HG02884 (cell line): ENCODE data around the gene CCDC149.

Experiments
- ATAC-seq: cut with Tn5 transposase; IDR thresholded peaks from one replicate; pipeline ENCODE4 v1.9.1; 2021; ENCODE audit warnings: mild to moderate bottlenecking, moderate library complexity; ENCODE audit not compliant: unreplicated experiment

The CCDC149 gene

GRCh38 chr4:24881508-24882196, 31.2 kb downstream of the CCDC149 start:
- no peak for ATAC-seq

DNA sequence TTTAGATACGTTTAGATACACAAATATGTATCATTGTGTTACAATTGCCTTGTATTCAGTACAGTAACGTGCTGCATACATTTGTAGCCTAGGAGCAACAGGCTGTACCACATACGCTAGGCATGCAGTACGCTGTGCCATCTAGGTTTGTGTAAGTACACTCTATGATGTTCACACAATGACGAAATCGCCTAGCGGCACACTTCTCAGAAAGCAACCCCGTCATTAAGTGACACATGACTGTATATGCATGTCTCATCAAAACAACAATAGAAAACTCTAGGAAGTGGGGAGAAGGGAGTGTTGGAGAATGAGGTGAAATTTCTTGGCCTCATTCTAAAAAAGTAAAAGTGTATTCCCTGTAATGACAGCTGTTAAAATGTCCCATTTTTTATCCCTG, 32.7 kb downstream of the CCDC149 start:
- no peak for ATAC-seq

DNA sequence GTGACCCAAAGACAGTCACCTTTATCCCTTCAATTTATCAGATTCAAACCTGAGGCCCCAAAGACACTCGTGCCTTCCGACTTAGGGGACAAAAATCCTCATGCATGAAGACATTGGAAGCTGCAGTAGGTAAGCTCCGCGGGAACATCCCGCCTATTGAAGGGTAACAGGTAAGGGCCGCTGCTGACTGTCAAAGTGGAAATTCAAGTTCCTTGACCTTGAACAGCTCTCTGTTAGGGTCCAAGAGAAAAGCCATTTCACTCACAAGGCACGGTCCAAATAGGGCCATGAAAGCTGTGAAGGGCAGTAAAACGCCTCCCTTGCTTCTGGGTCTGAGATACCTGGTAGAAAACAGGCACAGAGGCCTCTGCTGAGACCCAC, 34.2 kb downstream of the CCDC149 start:
- ATAC-seq, result no peak

DNA sequence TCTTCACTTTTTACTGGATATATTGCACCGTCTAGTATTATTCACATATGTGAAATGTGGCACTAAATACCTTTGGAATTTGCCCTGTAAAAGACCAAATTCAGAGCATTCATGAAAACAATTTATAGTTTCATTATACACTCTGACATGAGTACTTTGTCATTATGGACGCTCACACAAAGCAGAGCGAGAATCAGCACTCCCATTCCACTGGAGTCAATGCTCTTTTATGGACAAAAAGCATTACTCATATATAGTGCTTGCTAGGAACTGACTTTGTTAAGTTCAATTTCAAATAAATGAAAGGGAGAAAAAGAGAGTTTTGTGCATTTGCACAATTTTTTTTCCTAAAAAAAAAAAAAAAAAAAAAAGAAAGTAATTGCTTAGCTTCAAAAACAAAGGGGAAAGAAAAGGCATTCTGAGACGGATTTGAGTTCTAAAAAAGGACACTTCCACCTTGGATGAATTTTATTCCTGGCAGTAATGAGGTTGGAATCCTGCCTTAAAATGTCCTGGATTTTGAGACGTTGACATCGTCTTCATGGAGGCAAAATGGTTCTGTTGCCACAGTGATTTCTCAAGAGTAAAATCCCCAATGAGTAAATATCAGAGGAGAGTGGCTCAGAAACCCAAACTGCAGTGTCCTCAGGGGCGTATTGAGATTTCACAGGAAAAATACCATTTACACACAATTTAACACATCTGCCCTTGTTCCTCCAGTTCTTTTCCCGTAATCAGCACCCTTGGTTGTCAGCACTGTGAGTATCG, 34.8 kb downstream of the CCDC149 start:
- ATAC-seq, result no peak

- no peak for ATAC-seq
Measured at GRCh38 chr4:24876431-24876830, 36.4 kb downstream of the CCDC149 start.

GRCh38 chr4:24872720-24873119, 40.1 kb downstream of the CCDC149 start:
- ATAC-seq, result no peak

DNA sequence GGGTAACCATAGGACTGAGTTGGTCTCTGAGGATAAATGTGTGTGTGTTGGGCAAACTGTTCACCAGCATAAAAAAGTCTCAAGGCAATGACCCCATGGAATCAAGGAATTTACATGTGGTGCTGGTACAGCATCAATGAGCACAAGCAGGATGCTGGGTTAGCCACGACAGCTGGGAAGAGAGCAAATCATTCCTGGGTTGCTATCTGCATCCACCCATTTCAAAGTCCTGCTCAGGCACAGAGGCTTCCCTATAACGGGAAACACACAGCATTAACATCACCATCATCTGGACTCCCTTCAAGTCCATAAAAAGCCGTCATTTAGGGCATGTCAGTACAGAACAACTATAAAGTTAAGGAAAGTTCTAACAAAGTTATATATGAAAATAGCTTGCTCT, 41.6 kb downstream of the CCDC149 start:
- no peak for ATAC-seq

- no peak for ATAC-seq
Measured at GRCh38 chr4:24867766-24868296, 45.0 kb downstream of the CCDC149 start.

DNA sequence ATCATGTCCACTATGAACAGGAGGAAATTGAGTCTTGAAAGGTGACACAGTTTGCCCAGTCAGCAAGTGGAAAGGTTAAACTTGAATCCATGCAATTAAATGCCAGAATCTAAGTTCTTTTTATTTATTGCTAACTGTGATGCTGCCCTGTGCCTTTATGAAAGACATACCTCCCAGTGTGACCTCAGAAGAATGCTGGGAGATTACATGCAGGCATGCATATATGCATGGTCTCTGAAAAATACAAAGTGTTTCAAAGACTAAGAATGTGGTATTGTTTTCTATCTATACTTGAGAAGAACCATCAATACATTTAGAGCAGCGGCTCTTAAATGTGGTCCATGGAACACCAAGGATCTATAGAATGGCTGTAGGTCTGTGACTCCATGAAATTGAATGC, 45.6 kb downstream of the CCDC149 start:
- ATAC-seq, result no peak

- ATAC-seq, result no peak
Measured at GRCh38 chr4:24865401-24865800, 47.4 kb downstream of the CCDC149 start.

DNA sequence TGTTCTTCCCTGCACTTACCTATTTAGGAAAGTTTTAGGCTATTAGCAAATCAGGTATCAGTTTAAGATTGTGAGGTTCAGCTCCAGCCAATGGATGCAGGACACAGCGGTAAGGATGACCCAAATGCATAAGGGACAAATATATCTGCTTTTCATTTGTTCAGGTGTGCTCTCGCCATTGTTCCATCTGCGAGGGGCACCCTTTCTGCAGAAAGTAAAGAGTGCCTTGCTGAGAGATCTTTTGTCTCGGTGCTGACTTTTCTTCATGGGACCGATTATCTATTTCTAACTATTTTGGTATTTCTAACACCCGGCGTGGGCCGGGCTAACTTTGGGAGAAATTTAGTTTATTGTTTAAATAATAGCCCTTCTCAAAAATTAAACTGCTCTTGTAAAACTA, 49.0 kb downstream of the CCDC149 start:
- no peak for ATAC-seq

GRCh38 chr4:24862073-24862751, 50.6 kb downstream of the CCDC149 start:
- peak; percentile 76 for ATAC-seq

- no peak for ATAC-seq
Measured at GRCh38 chr4:24858550-24858949, 54.3 kb downstream of the CCDC149 start.

DNA sequence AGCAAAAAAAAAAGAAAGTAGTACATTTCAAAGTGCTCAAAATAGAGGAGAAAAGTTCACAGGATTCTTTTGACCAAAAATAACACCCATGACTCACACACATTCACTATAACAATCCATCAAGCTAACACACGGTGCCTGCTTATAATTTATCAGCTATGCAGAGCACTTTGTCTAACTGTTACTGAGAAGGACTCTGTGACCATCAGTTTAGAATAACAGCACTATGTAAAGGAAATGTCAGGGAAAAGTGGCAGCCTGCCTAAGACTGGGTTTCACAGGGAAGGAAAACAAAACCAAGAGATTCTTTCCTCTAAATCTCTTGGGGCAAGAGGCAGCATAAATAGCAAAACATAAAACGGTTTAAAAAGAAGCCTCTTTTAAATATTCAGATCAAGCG, 54.8 kb downstream of the CCDC149 start:
- no peak for ATAC-seq

DNA sequence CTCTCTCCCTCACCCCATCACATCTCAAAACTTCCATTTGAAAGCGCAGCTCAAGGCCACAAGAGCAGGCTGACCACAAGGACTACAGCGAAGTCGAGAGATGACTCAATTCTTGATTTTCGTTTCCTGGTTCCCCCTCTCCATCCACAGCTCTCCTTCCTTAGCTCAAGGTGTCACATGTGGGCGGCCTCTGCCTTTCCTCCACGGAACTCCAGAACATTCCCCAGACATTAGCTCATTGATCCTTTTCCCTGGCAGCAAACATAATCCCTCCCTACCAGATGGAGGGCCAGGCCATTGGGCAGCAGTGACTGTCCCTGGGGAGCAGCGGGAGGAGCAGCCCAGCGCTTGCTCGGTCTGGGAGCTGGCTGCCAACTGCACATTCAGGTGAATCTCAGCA, 56.3 kb downstream of the CCDC149 start:
- ATAC-seq, result peak; percentile 96

GRCh38 chr4:24855741-24856140, 57.1 kb downstream of the CCDC149 start:
- ATAC-seq, result no peak

- no peak for ATAC-seq
Measured at GRCh38 chr4:24853142-24853541, 59.7 kb downstream of the CCDC149 start.

- peak; percentile 57 for ATAC-seq
Measured at GRCh38 chr4:24850674-24851073, 62.2 kb downstream of the CCDC149 start.

GRCh38 chr4:24849756-24850155, 63.1 kb downstream of the CCDC149 start:
- no peak for ATAC-seq

DNA sequence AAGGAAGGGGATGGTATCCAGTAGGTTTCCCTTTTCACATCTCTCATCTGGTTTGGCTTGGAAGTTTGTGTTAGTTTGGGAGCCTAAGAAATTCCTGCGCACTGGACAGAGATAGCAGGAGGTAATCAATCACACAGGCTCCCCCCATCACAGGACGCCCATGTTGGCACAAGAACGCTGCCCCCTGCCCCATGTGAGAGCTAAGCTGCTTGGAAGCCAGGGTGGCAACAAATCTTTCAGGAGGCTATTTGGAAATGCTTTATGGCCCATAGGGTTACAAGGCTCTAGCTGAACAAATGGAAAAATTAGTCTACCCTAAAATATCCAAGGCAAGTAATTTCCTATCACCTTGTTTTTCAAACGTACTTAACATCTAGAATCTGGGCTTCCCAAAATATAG, 63.5 kb downstream of the CCDC149 start:
- no peak for ATAC-seq

GRCh38 chr4:24846716-24847115, 66.1 kb downstream of the CCDC149 start:
- ATAC-seq, result no peak

DNA sequence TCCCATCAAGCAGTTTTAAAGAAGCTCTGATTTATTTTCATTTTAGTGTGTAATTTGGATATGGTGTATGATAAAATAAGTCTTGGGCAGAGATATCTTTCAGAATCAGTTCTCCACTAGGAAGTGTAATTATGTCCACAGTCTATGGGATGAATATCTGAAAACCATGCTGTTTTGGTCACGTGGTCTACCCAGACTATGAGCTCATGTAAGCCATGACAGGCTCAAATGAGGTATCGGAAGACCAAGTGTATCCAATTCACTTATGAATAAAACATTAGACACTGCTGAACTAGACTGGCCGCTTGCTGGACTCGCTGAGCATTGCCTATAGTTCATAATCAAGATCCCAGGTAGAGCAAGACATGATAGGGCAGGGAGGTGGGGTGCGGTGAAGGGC, 66.9 kb downstream of the CCDC149 start:
- ATAC-seq, result no peak
